SH-SY5Y (cell line): ENCODE data around the gene PDZRN3.

Experiments used
- GATA2 ChIP-seq: IDR thresholded peaks from 2 replicates; pipeline ENCODE4 v1.6.1; 2011; ENCODE audit warnings: mild to moderate bottlenecking, low read depth, low read length
- GATA3 ChIP-seq: IDR thresholded peaks from 2 replicates; pipeline ENCODE4 v1.6.1; 2011; ENCODE audit warnings: low read depth, mild to moderate bottlenecking, low read length, moderate library complexity

GRCh38 chr3:73529308-73530021 lies 95.3 kb downstream of the PDZRN3 start:
- TF ChIP-seq GATA2 (no peak), GATA3 (no peak)
